ENCODE results near the gene PIGT.

GRCh38 chr20:45427236-45428149 lies 11.6 kb downstream of the PIGT start:
- TF ChIP-seq CTCF (IDR thresholded peaks at IDR 0.05) (no peak), ZC3H11A (IDR thresholded peaks at IDR 0.05) (no peak), POLR2A (IDR thresholded peaks at IDR 0.05; ENCODE audit: low read length) (no peak)

Data from A549 (cell line).